SJCRH30 (cell line): Measurements from ENCODE around the gene SGTB. TPM values are rescaled to one million over a fixed set of nuclear protein-coding genes. Genes with fewer than 3 reads are reported as not detected.
"Not testable (repeated sequence)": the region's sequence is repeated elsewhere in the genome, so short reads cannot be mapped to it uniquely, and the experiment has no call there.

Experiments
- DNase-seq, 2 experiments: peaks; one replicate each; pipeline ENCODE4 v3.0.0-alpha.2; 2015 to 2020
- H3K27ac ChIP-seq: fragments of 250-450 bp; sonication (Bioruptor Pico); 2 replicates; pipeline ENCODE4 v1.5.1; 2020; ENCODE audit warnings: mild to moderate bottlenecking, moderate library complexity
- H3K27me3 ChIP-seq: fragments of 250-450 bp; sonication (Bioruptor Pico); 2 replicates; pipeline ENCODE4 v1.5.1; 2020; ENCODE audit warnings: mild to moderate bottlenecking, moderate library complexity
- H3K36me3 ChIP-seq: fragments of 250-450 bp; sonication (Bioruptor Pico); 2 replicates; pipeline ENCODE4 v1.5.1; 2020; ENCODE audit warnings: mild to moderate bottlenecking, moderate library complexity
- H3K4me1 ChIP-seq: fragments of 250-450 bp; sonication (Bioruptor Pico); 2 replicates; pipeline ENCODE4 v1.5.1; 2020; ENCODE audit warnings: mild to moderate bottlenecking, moderate library complexity
- H3K4me3 ChIP-seq: fragments of 250-450 bp; sonication (Bioruptor Pico); 2 replicates; pipeline ENCODE4 v1.5.1; 2020; ENCODE audit warnings: mild to moderate bottlenecking, moderate library complexity
- H3K9me3 ChIP-seq: fragments of 250-450 bp; sonication (Bioruptor Pico); replicated peaks from 2 replicates; pipeline ENCODE4 v1.5.1; 2020; ENCODE audit warnings: mild to moderate bottlenecking, moderate library complexity
- total RNA-seq: library from RNA; depleted of rRNA; stranded (reverse); fragments of >200 nt; shearing (Covaris generic); gene quantifications from 2 replicates; pipeline ENCODE4 v1.2.3, GENCODE V29; 2014

SGTB gene
- total RNA-seq, 1 experiment from 2014 or later: 15.3 TPM

DNA sequence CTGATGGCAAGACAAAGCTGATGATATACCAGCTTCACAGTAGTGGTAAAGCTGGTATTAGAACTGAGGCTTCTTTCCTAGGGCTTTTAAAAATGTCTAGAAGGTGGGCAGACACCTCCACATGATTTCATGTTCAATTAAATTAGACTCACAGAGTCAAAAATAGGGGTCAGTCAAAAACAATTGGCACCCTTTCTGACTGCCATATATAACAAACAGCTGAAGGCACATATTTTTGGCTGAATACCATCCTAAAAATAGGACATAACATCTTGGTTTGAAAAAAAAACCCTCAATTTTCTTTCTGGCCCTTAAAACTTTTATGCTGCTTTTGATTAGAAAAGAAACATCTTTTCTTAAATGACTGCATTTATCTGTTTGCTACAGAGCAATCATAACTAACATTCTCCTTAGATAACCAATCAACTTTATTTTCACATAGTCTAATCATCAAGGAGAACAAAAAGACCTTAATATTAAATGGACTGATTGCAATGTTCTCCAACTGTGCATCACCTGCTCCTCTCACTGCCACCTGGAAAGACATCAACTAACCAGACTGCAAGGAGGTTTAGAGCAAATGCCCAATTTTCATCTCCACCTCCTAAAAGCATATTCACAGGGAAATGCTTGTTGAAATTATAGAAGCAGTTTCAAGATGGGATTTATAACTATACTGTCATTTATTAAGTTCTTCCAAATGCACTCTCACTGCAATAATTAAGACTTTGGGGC is 3.2 kb downstream of the SGTB start:
- H3K4me1 ChIP-seq: peaks cover 3% of the 10 kb centered on the region; the same call in 1 of the 2 replicates
- H3K36me3 ChIP-seq: peaks cover 26% of the 10 kb centered on the region; the same call in 1 of the 2 replicates
- H3K9me3 ChIP-seq: no peaks in the 10 kb centered on the region
- DNase-seq: no peak
- no peak overlapping the region for H3K4me3 ChIP-seq
- H3K27me3 ChIP-seq: no peaks in the 10 kb centered on the region
- no peak overlapping the region for H3K27ac ChIP-seq

DNA sequence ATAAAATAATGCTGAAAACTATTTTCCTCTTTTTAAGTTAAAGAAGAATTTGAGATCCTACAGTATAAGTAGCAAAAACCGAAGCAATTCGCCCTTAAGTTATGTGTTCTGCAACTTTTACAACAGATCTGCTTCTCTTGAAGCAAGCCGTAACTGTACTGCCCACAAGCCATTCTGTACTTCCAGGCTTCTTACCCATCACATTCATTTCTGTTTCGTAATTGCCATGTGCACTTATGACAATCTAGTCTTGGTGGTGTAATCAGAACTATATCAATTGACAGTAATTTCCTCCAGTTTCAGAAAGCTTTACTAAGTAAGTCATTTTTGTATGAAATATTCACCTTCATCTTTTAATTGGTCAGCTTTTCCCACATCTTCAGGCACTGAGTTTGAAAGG is 13.8 kb downstream of the SGTB start:
- H3K4me1 ChIP-seq: no peaks in the 10 kb centered on the region
- H3K27me3 ChIP-seq: no peaks in the 10 kb centered on the region
- no peak overlapping the region for H3K27ac ChIP-seq
- H3K36me3 ChIP-seq: peaks cover 30% of the 10 kb centered on the region
- H3K9me3 ChIP-seq: no peaks in the 10 kb centered on the region
- H3K4me3 ChIP-seq: no peak overlapping the region
- DNase-seq: no peak

DNA sequence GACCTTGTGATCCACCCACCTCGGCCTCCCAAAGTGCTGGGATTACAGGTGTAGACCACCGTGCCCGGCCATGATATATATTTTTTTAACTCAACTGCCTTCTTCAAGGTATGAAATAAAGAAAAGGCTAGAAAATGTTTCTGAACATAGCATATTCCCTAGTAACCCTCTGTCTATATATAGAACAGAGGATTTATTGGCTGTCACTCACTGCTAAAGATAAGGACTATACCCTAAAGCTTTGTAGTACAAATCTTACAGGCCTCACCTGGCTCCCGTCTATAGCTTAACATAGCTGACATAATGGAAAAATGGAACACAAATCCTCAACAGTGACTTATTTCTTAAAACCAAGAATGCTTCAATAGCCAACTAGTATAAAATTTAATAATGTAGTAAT is 14.2 kb downstream of the SGTB start:
- no peak overlapping the region for H3K4me3 ChIP-seq
- H3K4me1 ChIP-seq: no peaks in the 10 kb centered on the region
- H3K9me3 ChIP-seq: no peaks in the 10 kb centered on the region
- H3K36me3 ChIP-seq: peaks cover 30% of the 10 kb centered on the region
- no peak for DNase-seq
- no peaks in the 10 kb centered on the region for H3K27me3 ChIP-seq
- H3K27ac ChIP-seq: no peak overlapping the region

DNA sequence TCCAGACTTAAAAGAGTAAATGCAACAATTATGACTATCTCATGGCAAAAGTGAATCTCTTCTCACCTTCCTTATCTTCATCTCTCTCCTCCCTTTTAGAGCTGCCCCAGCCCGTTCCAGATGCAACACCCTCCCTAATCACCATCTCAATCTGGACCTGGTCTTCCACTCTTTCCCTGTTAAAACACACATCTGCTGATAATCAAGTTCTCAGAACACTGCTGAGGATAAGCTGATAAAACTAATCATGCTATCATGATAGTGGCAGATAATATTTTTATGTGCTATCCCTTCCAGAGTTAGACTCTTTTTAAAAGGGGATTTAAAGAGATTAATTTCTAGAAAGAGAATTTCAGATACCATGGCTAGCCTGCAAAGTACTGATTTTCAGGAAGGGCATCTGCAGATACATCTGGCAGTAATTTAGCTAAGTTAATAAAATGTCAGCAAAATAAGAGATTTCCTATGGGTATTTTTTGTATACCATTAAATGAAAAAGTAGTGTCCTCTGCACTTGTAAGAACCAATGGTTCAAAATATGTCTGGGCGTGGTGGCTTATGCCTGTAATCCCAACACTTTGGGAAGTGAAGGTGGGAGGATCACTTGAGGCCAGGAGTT is 17.2 kb downstream of the SGTB start:
- peaks cover 25% of the 10 kb centered on the region for H3K36me3 ChIP-seq
- H3K27ac ChIP-seq: no peak overlapping the region
- no peak for DNase-seq
- no peak overlapping the region for H3K4me3 ChIP-seq
- H3K9me3 ChIP-seq: no peaks in the 10 kb centered on the region
- no peaks in the 10 kb centered on the region for H3K4me1 ChIP-seq
- no peaks in the 10 kb centered on the region for H3K27me3 ChIP-seq

DNA sequence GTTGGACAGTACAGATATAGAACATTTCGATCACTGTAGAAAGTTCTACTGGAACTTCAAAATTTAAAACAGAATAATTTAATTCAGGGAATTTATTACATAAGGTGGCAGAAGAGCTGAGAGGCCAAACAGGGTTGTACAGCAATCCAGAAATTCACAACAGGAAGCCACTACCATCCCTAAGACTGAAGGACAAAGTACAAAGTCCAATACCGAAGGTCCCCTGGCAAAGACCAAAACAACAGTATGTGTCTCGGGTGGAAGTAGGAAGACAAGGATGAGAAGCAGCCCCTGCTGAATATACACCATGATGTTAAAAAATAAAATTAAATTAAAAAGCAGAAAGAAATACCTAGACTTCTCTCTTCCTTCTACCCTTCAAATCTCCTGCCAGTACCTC is 19.9 kb downstream of the SGTB start:
- Histone ChIP-seq H3K4me1 (no peaks in the 10 kb centered on the region), H3K27me3 (no peaks in the 10 kb centered on the region), H3K4me3 (no peak overlapping the region), H3K27ac (no peak overlapping the region), H3K36me3 (peaks cover 32% of the 10 kb centered on the region), H3K9me3 (no peaks in the 10 kb centered on the region)
- DNase-seq: no peak

DNA sequence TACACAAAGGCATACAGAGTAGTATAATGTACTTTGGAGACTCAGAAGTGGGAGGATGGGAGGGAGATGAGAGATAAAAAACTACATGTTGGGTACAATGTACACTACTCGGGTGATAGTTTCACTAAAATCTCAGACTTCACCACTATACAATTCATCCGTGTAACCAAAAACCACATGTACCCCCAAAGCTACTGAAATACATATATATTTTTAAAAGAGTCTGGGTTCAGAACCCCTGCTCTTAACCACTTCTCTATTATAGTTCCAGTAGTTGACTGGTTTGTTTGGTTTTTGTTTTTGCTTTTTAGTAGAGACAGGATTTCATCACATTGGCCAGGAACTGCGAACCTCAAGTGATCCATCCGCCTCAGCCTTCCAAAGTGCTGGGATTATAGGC is 22.6 kb downstream of the SGTB start:
- H3K27me3 ChIP-seq: no peaks in the 10 kb centered on the region
- H3K27ac ChIP-seq: no peak overlapping the region
- H3K4me3 ChIP-seq: no peak overlapping the region
- H3K36me3 ChIP-seq: peaks cover 29% of the 10 kb centered on the region
- no peaks in the 10 kb centered on the region for H3K4me1 ChIP-seq
- no peak for DNase-seq
- H3K9me3 ChIP-seq: no peaks in the 10 kb centered on the region

DNA sequence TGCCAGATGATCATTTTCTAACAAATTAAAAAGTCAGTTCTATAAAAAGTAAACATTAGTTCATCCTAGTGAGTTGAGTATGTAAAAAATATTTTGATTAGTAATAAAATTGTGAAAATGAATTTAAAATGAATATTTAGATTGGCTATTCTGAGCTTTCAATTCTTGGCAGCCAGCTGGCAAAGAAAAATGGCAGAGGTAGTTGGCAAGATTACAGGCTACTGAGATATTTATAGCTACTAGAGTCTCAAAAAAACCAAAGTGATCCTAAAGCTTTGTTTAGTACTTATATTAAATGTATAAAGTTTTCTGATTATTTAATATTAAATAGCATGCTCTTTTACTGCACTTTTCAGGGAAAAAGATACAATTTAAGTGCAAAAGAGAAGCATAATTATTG is 25.0 kb downstream of the SGTB start:
- Histone ChIP-seq H3K27me3 (no peaks in the 10 kb centered on the region), H3K4me3 (no peak overlapping the region), H3K36me3 (peaks cover 15% of the 10 kb centered on the region; the same call in 1 of the 2 replicates), H3K9me3 (no peaks in the 10 kb centered on the region), H3K27ac (no peak overlapping the region), H3K4me1 (no peaks in the 10 kb centered on the region)
- DNase-seq: no peak

DNA sequence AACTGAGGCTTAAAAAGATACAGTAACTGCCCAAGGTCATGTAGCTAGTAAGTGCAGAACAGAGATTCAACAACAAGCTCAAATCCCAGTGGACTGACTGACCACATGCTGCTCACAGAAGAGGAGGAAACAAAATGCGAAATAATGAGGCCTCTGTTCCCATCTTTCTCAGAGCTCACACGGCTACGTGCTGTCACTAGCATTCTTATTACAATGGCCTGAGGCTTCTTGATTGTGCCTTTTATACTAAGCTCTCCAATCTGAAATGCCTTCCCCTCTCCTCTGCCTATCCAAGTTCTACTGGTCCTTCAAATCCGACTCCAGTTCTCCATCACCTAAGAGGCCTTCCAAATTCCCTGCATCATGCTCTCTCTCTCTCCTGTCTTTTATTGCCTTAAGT is 26.0 kb downstream of the SGTB start:
- Histone ChIP-seq H3K36me3 (peaks cover 14% of the 10 kb centered on the region; the same call in 1 of the 2 replicates), H3K4me1 (no peaks in the 10 kb centered on the region), H3K27me3 (no peaks in the 10 kb centered on the region), H3K4me3 (no peak overlapping the region), H3K9me3 (no peaks in the 10 kb centered on the region), H3K27ac (no peak overlapping the region)
- no peak for DNase-seq

DNA sequence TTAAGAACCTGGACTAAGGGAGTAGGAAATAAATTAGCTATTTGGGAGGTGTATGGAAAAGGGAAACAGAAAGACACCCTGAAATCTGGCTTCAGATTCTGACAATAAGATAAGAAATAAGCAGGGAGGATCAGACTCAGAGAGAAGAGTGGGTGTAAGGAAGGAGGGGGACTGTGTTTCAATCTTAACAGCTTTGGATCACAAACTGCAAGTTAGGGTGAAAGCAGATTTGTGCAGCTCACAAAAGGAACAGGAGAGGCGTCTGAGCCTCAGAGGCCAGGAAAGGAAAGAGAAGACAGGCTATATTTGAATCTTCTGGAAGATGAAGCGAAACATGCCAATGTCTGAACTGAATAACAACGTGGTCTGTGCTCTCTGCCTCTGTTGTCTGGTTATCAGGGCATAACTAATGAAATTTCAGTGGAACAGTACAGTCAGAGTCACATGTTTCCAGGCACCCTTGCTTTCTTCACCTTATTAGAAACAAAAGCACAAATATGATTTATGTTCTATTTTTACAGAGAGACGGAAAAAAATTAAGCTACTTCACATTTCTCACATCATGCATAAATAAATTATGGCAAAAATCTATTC is 26.6 kb downstream of the SGTB start:
- Histone ChIP-seq H3K36me3 (peaks cover 16% of the 10 kb centered on the region), H3K27me3 (no peaks in the 10 kb centered on the region), H3K9me3 (no peaks in the 10 kb centered on the region), H3K27ac (no peak overlapping the region), H3K4me3 (no peak overlapping the region), H3K4me1 (no peaks in the 10 kb centered on the region)
- DNase-seq: no peak

DNA sequence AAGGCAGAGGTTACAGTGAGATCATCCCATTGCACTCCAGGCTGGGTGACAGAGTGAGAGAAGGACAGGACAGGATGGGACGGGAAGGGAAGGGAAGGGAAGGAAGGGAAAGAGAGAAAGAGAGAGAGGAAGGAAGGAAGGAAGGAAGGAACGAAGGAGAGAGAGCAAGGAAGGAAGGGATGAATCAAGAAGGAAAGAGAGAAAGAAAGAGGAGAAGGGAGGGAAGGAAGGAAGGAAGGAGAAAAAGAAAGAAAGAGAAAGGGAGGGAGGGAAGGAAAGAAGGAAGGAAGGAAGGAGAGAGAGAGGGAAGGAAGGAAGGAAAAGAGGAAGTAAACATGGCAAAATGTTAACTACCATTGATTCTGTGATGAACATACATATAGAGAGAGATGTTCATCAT is 28.8 kb downstream of the SGTB start:
- H3K27ac ChIP-seq: no peak overlapping the region
- no peaks in the 10 kb centered on the region for H3K4me1 ChIP-seq
- DNase-seq: no peak
- H3K27me3 ChIP-seq: no peaks in the 10 kb centered on the region
- no peaks in the 10 kb centered on the region for H3K9me3 ChIP-seq
- H3K36me3 ChIP-seq: peaks cover 14% of the 10 kb centered on the region
- no peak overlapping the region for H3K4me3 ChIP-seq

DNA sequence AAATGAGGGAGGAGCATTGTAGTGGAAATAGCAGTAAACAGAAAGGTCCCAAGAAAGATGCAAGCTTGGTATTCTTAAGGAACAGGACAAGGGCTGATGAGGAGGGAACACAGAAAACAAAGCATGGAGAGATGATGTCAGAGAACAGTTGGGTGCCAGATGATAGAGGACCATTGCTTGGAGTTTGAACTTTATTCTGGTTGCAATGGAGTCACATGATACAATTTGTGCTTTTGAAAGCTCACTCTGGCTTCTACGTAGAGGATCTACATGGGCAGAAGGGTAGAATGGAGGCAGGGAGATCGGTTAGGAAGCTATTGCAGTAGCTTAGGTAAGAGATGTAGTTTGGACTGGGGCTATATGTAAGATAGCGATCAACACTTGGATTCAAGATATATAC is 39.8 kb downstream of the SGTB start:
- H3K4me1 ChIP-seq: no peaks in the 10 kb centered on the region
- no peaks in the 10 kb centered on the region for H3K27me3 ChIP-seq
- no peaks in the 10 kb centered on the region for H3K9me3 ChIP-seq
- DNase-seq: no peak
- H3K4me3 ChIP-seq: no peak overlapping the region
- H3K36me3 ChIP-seq: peaks cover 21% of the 10 kb centered on the region
- no peak overlapping the region for H3K27ac ChIP-seq

DNA sequence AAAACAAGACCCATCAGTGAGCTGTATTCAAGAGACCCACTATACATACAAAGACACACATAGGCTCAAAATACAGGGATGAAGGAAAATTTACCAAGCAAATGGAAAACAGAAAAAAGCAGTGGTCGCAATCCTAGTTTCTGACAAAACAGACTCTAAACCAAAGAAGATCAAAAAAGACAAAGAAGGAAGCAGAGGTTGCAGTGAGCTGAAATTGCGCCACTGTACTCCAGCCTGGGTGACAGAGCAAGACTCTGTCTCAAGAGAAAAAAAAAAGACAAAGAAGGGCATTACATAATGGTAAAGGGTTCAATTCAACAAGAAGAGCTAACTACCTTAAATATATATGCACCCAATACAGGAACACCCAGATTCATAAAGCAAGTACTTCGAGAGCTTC is 45.9 kb downstream of the SGTB start:
- not testable (repeated sequence) for H3K4me1 ChIP-seq

DNA sequence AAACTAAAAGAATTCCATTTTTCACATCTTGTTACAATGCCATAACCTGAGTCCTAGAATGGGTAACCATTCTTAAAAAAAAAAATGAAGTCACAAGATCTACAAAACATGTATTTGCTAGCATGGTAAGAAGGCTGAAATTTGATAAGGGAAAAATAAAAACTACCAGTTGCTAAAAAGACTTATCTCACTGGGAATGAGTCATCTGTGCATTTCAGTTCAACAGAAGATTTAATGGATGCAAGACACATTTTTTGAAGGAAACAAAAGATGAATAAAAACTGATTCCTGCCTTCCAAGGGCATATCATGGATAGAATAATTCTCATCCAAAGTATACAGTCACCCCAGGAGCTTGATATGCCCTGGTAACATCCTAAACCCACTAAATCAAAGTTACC is 47.2 kb downstream of the SGTB start:
- no peak overlapping the region for H3K27ac ChIP-seq
- no peaks in the 10 kb centered on the region for H3K9me3 ChIP-seq
- no peak overlapping the region for H3K4me3 ChIP-seq
- H3K27me3 ChIP-seq: no peaks in the 10 kb centered on the region
- H3K4me1 ChIP-seq: no peaks in the 10 kb centered on the region
- no peak for DNase-seq
- H3K36me3 ChIP-seq: peaks cover 21% of the 10 kb centered on the region

More for the DNA sequence above, 45.9 kb downstream of the SGTB start:
- not testable (repeated sequence) for H3K27me3 ChIP-seq, H3K9me3 ChIP-seq, DNase-seq, H3K4me3 ChIP-seq, H3K27ac ChIP-seq
- peaks cover 16% of the 10 kb centered on the region for H3K36me3 ChIP-seq

DNA sequence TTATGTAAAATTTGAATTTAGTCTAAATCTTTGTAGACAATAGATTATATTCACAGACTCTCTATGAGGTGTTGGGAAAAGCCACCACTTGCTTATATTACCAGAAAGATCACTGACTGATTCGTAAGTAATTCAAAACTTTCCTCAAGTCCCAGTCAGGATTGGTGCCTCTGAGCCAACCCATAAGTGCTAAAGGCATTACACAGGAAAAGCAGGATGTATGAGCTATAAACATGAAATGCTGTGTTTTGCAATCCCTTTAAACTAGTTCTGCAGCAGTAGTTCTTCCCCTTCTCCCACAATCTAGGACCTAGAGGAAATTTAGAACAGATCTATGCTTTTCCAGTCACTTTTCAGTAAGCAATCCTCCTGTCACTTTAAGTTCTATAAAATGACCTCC is 49.1 kb downstream of the SGTB start:
- DNase-seq: no peak
- H3K4me1 ChIP-seq: no peaks in the 10 kb centered on the region
- no peaks in the 10 kb centered on the region for H3K27me3 ChIP-seq
- H3K4me3 ChIP-seq: no peak overlapping the region
- H3K27ac ChIP-seq: no peak overlapping the region
- peaks cover 27% of the 10 kb centered on the region for H3K36me3 ChIP-seq
- no peaks in the 10 kb centered on the region for H3K9me3 ChIP-seq

DNA sequence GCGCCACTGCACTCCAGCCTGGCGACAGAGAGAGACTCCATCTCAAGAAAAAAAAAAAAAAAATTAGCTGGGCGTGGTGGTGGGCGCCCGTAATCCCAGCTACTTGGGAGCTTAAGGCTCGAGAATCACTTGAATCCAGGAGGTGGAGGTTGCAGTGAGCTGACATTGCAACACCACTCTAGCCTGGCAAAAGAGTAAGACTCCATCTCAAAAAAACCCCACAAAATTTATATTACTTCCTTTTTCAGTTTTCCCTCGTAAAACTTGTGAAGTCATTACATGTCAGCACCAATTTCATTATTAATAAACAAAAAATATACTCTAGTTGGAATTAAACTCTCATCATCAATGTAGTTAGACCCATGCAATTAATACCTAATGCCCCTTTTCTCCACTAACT is 53.2 kb downstream of the SGTB start:
- Histone ChIP-seq H3K4me3 (no peak overlapping the region), H3K9me3 (no peaks in the 10 kb centered on the region), H3K36me3 (peaks cover 36% of the 10 kb centered on the region), H3K27ac (no peak overlapping the region), H3K4me1 (no peaks in the 10 kb centered on the region), H3K27me3 (no peaks in the 10 kb centered on the region)
- no peak for DNase-seq
